ENCODE measurements around the gene FOSB. TPM values are rescaled to one million over a fixed set of nuclear protein-coding genes. Genes with fewer than 3 reads are reported as not detected.

Gene FOSB
- total and polyA plus RNA-seq, 2 experiments from 2014 or later: 0.55 to 1.9 TPM

DNA sequence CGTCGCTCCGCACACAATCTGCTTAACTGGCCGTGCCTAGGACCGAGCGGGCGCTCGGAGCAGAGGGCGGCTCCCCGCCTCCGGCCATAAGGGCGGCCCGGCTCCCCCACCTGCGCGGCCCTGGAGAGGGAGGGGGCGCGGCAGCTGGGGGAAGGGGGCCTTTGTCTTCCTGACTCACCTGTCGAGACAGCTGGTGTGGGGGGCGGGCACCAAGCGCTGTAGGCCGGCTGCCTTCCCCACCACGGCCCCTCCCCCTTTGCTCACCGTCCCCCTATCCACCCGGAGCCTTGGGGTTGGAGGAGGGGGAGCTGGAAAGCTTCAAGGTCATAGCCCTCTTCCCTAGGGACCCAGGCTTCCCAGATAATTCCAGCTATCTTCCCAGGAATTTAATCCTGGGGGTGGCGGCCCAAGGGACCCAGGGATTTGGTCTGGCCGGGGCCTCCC, 40.6 kb downstream of the FOSB start:
- TF ChIP-seq POLR2AphosphoS5 (IDR thresholded peaks at IDR 0.05; ENCODE audit: low read depth): peak; percentile 2; the same call in 1 of the 2 replicates
- TF ChIP-seq, protein P1, sequence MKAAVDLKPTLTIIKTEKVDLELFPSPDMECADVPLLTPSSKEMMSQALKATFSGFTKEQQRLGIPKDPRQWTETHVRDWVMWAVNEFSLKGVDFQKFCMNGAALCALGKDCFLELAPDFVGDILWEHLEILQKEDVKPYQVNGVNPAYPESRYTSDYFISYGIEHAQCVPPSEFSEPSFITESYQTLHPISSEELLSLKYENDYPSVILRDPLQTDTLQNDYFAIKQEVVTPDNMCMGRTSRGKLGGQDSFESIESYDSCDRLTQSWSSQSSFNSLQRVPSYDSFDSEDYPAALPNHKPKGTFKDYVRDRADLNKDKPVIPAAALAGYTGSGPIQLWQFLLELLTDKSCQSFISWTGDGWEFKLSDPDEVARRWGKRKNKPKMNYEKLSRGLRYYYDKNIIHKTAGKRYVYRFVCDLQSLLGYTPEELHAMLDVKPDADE (IDR thresholded peaks at IDR 0.05): no peak
- TF ChIP-seq, protein P2, sequence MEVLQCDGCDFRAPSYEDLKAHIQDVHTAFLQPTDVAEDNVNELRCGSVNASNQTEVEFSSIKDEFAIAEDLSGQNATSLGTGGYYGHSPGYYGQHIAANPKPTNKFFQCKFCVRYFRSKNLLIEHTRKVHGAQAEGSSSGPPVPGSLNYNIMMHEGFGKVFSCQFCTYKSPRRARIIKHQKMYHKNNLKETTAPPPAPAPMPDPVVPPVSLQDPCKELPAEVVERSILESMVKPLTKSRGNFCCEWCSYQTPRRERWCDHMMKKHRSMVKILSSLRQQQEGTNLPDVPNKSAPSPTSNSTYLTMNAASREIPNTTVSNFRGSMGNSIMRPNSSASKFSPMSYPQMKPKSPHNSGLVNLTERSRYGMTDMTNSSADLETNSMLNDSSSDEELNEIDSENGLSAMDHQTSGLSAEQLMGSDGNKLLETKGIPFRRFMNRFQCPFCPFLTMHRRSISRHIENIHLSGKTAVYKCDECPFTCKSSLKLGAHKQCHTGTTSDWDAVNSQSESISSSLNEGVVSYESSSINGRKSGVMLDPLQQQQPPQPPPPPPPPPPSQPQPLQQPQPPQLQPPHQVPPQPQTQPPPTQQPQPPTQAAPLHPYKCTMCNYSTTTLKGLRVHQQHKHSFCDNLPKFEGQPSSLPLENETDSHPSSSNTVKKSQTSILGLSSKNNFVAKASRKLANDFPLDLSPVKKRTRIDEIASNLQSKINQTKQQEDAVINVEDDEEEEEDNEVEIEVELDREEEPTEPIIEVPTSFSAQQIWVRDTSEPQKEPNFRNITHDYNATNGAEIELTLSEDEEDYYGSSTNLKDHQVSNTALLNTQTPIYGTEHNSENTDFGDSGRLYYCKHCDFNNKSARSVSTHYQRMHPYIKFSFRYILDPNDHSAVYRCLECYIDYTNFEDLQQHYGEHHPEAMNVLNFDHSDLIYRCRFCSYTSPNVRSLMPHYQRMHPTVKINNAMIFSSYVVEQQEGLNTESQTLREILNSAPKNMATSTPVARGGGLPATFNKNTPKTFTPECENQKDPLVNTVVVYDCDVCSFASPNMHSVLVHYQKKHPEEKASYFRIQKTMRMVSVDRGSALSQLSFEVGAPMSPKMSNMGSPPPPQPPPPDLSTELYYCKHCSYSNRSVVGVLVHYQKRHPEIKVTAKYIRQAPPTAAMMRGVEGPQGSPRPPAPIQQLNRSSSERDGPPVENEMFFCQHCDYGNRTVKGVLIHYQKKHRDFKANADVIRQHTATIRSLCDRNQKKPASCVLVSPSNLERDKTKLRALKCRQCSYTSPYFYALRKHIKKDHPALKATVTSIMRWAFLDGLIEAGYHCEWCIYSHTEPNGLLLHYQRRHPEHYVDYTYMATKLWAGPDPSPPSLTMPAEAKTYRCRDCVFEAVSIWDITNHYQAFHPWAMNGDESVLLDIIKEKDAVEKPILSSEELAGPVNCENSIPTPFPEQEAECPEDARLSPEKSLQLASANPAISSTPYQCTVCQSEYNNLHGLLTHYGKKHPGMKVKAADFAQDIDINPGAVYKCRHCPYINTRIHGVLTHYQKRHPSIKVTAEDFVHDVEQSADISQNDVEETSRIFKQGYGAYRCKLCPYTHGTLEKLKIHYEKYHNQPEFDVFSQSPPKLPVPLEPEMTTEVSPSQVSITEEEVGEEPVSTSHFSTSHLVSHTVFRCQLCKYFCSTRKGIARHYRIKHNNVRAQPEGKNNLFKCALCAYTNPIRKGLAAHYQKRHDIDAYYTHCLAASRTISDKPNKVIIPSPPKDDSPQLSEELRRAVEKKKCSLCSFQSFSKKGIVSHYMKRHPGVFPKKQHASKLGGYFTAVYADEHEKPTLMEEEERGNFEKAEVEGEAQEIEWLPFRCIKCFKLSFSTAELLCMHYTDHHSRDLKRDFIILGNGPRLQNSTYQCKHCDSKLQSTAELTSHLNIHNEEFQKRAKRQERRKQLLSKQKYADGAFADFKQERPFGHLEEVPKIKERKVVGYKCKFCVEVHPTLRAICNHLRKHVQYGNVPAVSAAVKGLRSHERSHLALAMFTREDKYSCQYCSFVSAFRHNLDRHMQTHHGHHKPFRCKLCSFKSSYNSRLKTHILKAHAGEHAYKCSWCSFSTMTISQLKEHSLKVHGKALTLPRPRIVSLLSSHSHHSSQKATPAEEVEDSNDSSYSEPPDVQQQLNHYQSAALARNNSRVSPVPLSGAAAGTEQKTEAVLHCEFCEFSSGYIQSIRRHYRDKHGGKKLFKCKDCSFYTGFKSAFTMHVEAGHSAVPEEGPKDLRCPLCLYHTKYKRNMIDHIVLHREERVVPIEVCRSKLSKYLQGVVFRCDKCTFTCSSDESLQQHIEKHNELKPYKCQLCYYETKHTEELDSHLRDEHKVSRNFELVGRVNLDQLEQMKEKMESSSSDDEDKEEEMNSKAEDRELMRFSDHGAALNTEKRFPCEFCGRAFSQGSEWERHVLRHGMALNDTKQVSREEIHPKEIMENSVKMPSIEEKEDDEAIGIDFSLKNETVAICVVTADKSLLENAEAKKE (CRISPR knock-in tag; IDR thresholded peaks at IDR 0.05): no peak
- DNase-seq (ENCODE audit: low spot score) (peak; percentile 86), ATAC-seq (peak; percentile 44)
- no peaks in the 10 kb centered on the region; the same call in 1 of the 2 replicates for H3K36me3 ChIP-seq (ENCODE audit: insufficient read depth)
- H3K27ac ChIP-seq (ENCODE audit: low read depth): peak overlapping the region; percentile 99
- H3K4me2 ChIP-seq: peak overlapping the region; percentile 95
- H3K27me3 ChIP-seq (ENCODE audit: insufficient read depth): no peaks in the 10 kb centered on the region
- H3F3A ChIP-seq (replicated peaks; ENCODE audit: low read depth): peaks cover 11% of the 10 kb centered on the region
- peak overlapping the region; percentile 97 for H3K27ac Mint-ChIP-seq
- H3K27me3 Mint-ChIP-seq (ENCODE audit: insufficient read depth, low read depth, poor library complexity): peaks cover 8% of the 10 kb centered on the region
- H3K4me3 Mint-ChIP-seq: peak overlapping the region; percentile 88
- peaks cover 26% of the 10 kb centered on the region for H4K20me1 ChIP-seq (replicated peaks; ENCODE audit: insufficient read depth)
- peaks cover 12% of the 10 kb centered on the region for H3K36me3 Mint-ChIP-seq (ENCODE audit: low read depth)
- H3K9me3 Mint-ChIP-seq: no peaks in the 10 kb centered on the region; the same call in 2 of the 3 replicates
- peak overlapping the region; percentile 99 for H3K4me3 ChIP-seq
- peaks cover 18% of the 10 kb centered on the region for H3K4me1 ChIP-seq (ENCODE audit: insufficient read depth)
- H2AFZ ChIP-seq: no peak overlapping the region
- no peaks in the 10 kb centered on the region for H3K9me2 ChIP-seq (ENCODE audit: insufficient read depth)
- H3K79me2 ChIP-seq (replicated peaks; ENCODE audit: insufficient read depth): peaks cover 61% of the 10 kb centered on the region
- peaks cover 14% of the 10 kb centered on the region for H3K4me1 Mint-ChIP-seq

Data from GM23338 (cell line).